Liver (tissue), 9 donors: ENCODE data around the gene ZNF45. TPM values are rescaled to one million over a fixed set of nuclear protein-coding genes. Genes with fewer than 3 reads are reported as not detected.

Experiments
- DNase-seq: peaks from one replicate; pipeline ENCODE4 v3.0.0-alpha.2; 2017; ENCODE audit warnings: low spot score
- H3K27ac ChIP-seq, 2 donors: one replicate each; pipeline ENCODE4 v1.7.0; 2013; ENCODE audit warnings: inconsistent platforms in 2 of 2, low read length in 2 of 2, control low read depth in 1 of 2, low read depth in 1 of 2, mild to moderate bottlenecking in 1 of 2
- H3K27me3 ChIP-seq, 4 donors: one replicate each; pipeline versions ENCODE4 v1.6.1 to v1.7.0; 2013; ENCODE audit warnings: low read length in 3 of 4, inconsistent platforms in 1 of 4, mild to moderate bottlenecking in 1 of 4, moderate library complexity in 1 of 4; ENCODE audit not compliant: control insufficient read depth in 4 of 4, insufficient read depth in 4 of 4
- H3K36me3 ChIP-seq, 4 donors: one replicate each; pipeline versions ENCODE4 v1.6.1 to v1.7.0; 2013; ENCODE audit warnings: low read length in 3 of 4, mild to moderate bottlenecking in 3 of 4, low read depth in 1 of 4, moderate library complexity in 1 of 4; ENCODE audit not compliant: control insufficient read depth in 4 of 4, insufficient read depth in 3 of 4
- H3K4me1 ChIP-seq, 4 donors: one replicate each; pipeline versions ENCODE4 v1.6.1 to v1.7.0; 2013; ENCODE audit warnings: low read length in 3 of 4, mild to moderate bottlenecking in 3 of 4, moderate library complexity in 1 of 4; ENCODE audit not compliant: control insufficient read depth in 4 of 4, insufficient read depth in 4 of 4
- H3K4me3 ChIP-seq, 3 donors: one replicate each; pipeline versions ENCODE4 v1.6.1 to v1.7.0; 2013; ENCODE audit warnings: low read length in 3 of 3, control low read depth in 1 of 3, low read depth in 1 of 3, mild to moderate bottlenecking in 1 of 3
- H3K9ac ChIP-seq, 2 donors: one replicate each; pipeline ENCODE4 v1.7.0; 2013; ENCODE audit warnings: low read length in 2 of 2, mild to moderate bottlenecking in 2 of 2, moderate library complexity in 2 of 2, control low read depth in 1 of 2, low read depth in 1 of 2
- H3K9me3 ChIP-seq, 4 donors: one replicate each; pipeline versions ENCODE4 v1.6.1 to v1.7.0; 2013; ENCODE audit warnings: low read length in 3 of 4; ENCODE audit not compliant: control insufficient read depth in 4 of 4
- ATF3 ChIP-seq: IDR thresholded peaks from 2 replicates; pipeline ENCODE4 v1.6.1; 2016; ENCODE audit warnings: antibody characterized with exemption
- CTCF ChIP-seq: fragments of 150-350 bp; IDR thresholded peaks from 2 replicates; pipeline ENCODE4 v1.5.1; 2017; ENCODE audit warnings: improper control_type of control experiment, low read depth, low read length; ENCODE audit not compliant: missing input control
- EGR1 ChIP-seq, 2 donors: IDR thresholded peaks; 2 replicates each; pipeline ENCODE4 v1.6.1; 2016 to 2018; ENCODE audit warnings: antibody characterized with exemption in 2 of 2, low read depth in 2 of 2
- FOXA1 ChIP-seq: IDR thresholded peaks from 2 replicates; pipeline ENCODE4 v1.6.1; 2016; ENCODE audit warnings: antibody characterized with exemption
- FOXA2 ChIP-seq: IDR thresholded peaks from 2 replicates; pipeline ENCODE4 v1.6.1; 2016; ENCODE audit warnings: antibody characterized with exemption
- GABPA ChIP-seq, 2 donors: IDR thresholded peaks in 1 of 2; conservative IDR thresholded peaks in 1 of 2; 2 replicates each; pipeline ENCODE4 v1.6.1; 2016; ENCODE audit warnings: antibody characterized with exemption in 2 of 2, mild to moderate bottlenecking in 1 of 2, moderate library complexity in 1 of 2
- HNF4A ChIP-seq, 2 donors: conservative IDR thresholded peaks; 2 replicates each; pipeline ENCODE4 v1.6.1; 2016; ENCODE audit warnings: antibody characterized with exemption in 2 of 2, mild to moderate bottlenecking in 2 of 2
- HNF4G ChIP-seq: IDR thresholded peaks from 2 replicates; pipeline ENCODE4 v1.6.1; 2016; ENCODE audit warnings: antibody characterized with exemption
- JUND ChIP-seq, 2 donors: IDR thresholded peaks; 2 replicates each; pipeline ENCODE4 v1.6.1; 2016; ENCODE audit warnings: antibody characterized with exemption in 2 of 2
- NR2F2 ChIP-seq: IDR thresholded peaks from 2 replicates; pipeline ENCODE4 v1.6.1; 2016; ENCODE audit warnings: antibody characterized with exemption
- RAD21 ChIP-seq, 2 donors: IDR thresholded peaks; 2 replicates each; pipeline ENCODE4 v1.6.1; 2016; ENCODE audit warnings: antibody characterized with exemption in 2 of 2, mild to moderate bottlenecking in 2 of 2
- REST ChIP-seq: IDR thresholded peaks from 2 replicates; pipeline ENCODE4 v1.6.1; 2016; ENCODE audit warnings: antibody characterized with exemption, mild to moderate bottlenecking
- RXRA ChIP-seq, 2 donors: IDR thresholded peaks; 2 replicates each; pipeline ENCODE4 v1.6.1; 2017 to 2018; ENCODE audit warnings: antibody characterized with exemption in 2 of 2, mild to moderate bottlenecking in 1 of 2
- SP1 ChIP-seq: IDR thresholded peaks from 2 replicates; pipeline ENCODE4 v1.6.1; 2018; ENCODE audit warnings: antibody characterized with exemption, mild to moderate bottlenecking
- TAF1 ChIP-seq: conservative IDR thresholded peaks from 2 replicates; pipeline ENCODE4 v1.6.1; 2016; ENCODE audit warnings: antibody characterized with exemption, mild to moderate bottlenecking
- YY1 ChIP-seq: IDR thresholded peaks from 2 replicates; pipeline ENCODE4 v1.6.1; 2016; ENCODE audit warnings: antibody characterized with exemption, mild to moderate bottlenecking
- ZBTB33 ChIP-seq: IDR thresholded peaks from 2 replicates; pipeline ENCODE4 v1.6.1; 2016; ENCODE audit warnings: antibody characterized with exemption
- whole genome bisulfite sequencing: extraction: QIAGEN DNeasy Blood & Tissue Kit; methylation state at CpG from one replicate; pipeline ENCODE4 v1.1.7; 2013; 5-methylcytosine and 5-hydroxymethylcytosine counted together
- polyA plus RNA-seq, 2 donors: library from polyadenylated mRNA; stranded (reverse) in 1 of 2; unstranded in 1 of 2; fragments of 200-250 nt in 1 of 2; fragments of >200 nt in 1 of 2; fragmentation: Nextera tagmentation in 1 of 2; extraction: Ambion mirVana in 1 of 2; gene quantifications; one replicate each; pipeline versions ENCODE4 v1.2.1 to v1.2.3, GENCODE V29; 2013 to 2015
- total RNA-seq, 2 donors: library from RNA; depleted of rRNA; stranded (reverse); fragments of >200 nt; gene quantifications; one replicate each; pipeline ENCODE4 v1.2.3, GENCODE V29; 2014
- TF ChIP-seq, protein P1 (sequence below): IDR thresholded peaks from 2 replicates; pipeline ENCODE4 v1.6.1; 2016; ENCODE audit warnings: antibody characterized with exemption
- donor health status: healthy.
- donor health status: healthy.
- donor health status: healthy.
- donor health status: healthy.
- donor health status: healthy.

The ZNF45 gene
- total and polyA plus RNA-seq, 4 donors = 1.5 to 11.1 (median 4.3) TPM

GRCh38 chr19:43984687-43985000 is 49.6 kb upstream of the ZNF45 start:
- WGBS = 7% methylated on average over 14 of the region's 14 CpGs
- Histone ChIP-seq H3K4me3 (peak overlapping the region; percentile 68 to 88 (median 84)), H3K27me3 (no peaks in the 10 kb centered on the region), H3K27ac (no peak overlapping the region), H3K4me1 (peaks cover 0 to 8% (median 0%) of the 10 kb centered on the region in 4 donors), H3K9ac (peak overlapping the region in 1 of 2 donors; percentile 8), H3K9me3 (peaks cover 4 to 31% (median 22%) of the 10 kb centered on the region in 4 donors), H3K36me3 (peaks cover 3 to 26% (median 17%) of the 10 kb centered on the region in 4 donors)
- DNase-seq = peak; percentile 42
- TF ChIP-seq GABPA (IDR thresholded peaks at IDR 0.05 in 1 of 2, conservative IDR thresholded peaks at IDR 0.05 in 1 of 2) (no peak), ATF3 (no peak), CTCF (no peak), ZBTB33 (no peak), YY1 (no peak), RXRA (IDR thresholded peaks at IDR 0.05) (no peak), FOXA2 (no peak)

- no peaks in the 10 kb centered on the region for H3K27me3 ChIP-seq
- H3K9me3 ChIP-seq = peaks cover 4 to 28% (median 19%) of the 10 kb centered on the region in 4 donors
- H3K4me3 ChIP-seq = peak within 1 kb of the TSS; percentile 68 to 88 (median 84)
- H3K27ac ChIP-seq = peak within 1 kb of the TSS; percentile 28 to 36
- peak within 1 kb of the TSS in 1 of 2 donors; percentile 8 for H3K9ac ChIP-seq
- WGBS = 1% methylated on average over 40 of the region's 40 CpGs
- H3K4me1 ChIP-seq = peaks cover 0 to 8% (median 0%) of the 10 kb centered on the region in 4 donors
- H3K36me3 ChIP-seq = peaks cover 0 to 20% (median 12%) of the 10 kb centered on the region in 4 donors
- peak; percentile 81 for DNase-seq
- TF ChIP-seq FOXA1 (no peak), CTCF (no peak), EGR1 (IDR thresholded peaks at IDR 0.05; ENCODE audit: low read depth in 2 of 2) (peak; percentile 53 to 54), YY1 (peak; percentile 96), NR2F2 (peak; percentile 16), ZBTB33 (peak; percentile 94), SP1 (no peak), FOXA2 (peak; percentile 24), HNF4A (conservative IDR thresholded peaks at IDR 0.05) (peak; percentile 58 to 68), RXRA (IDR thresholded peaks at IDR 0.05) (peak; percentile 22 to 38), REST (peak; percentile 28), JUND (IDR thresholded peaks at IDR 0.05) (no peak), HNF4G (peak; percentile 19), TAF1 (no peak), RAD21 (IDR thresholded peaks at IDR 0.05) (peak; percentile 27 to 29), ATF3 (peak; percentile 80)
- TF ChIP-seq, protein P1, sequence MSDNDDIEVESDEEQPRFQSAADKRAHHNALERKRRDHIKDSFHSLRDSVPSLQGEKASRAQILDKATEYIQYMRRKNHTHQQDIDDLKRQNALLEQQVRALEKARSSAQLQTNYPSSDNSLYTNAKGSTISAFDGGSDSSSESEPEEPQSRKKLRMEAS = peak; percentile 85
These were observed 49.0 kb upstream of the ZNF45 start, which contains the start of gene ZNF155 for GRCh38 chr19:43983912-43984686. ZNF155 (plus strand) TSS chr19:43984188; CDS start chr19:43988544, 4,356 bp downstream.
